ENCODE results near the gene INPP5A. TPM values are rescaled to one million over a fixed set of nuclear protein-coding genes. Genes with fewer than 3 reads are reported as not detected.

INPP5A gene
- total RNA-seq, 1 experiment from 2014 or later, result 7.6 TPM

GRCh38 chr10:132612571-132613504 lies 75.3 kb downstream of the INPP5A start:
- DNase-seq, result no peak
- Histone ChIP-seq H3K36me3 (no peaks in the 10 kb centered on the region), H3K27me3 (no peaks in the 10 kb centered on the region), H3K9me3 (no peaks in the 10 kb centered on the region), H3K4me3 (no peak overlapping the region)

GRCh38 chr10:132613566-132614348 lies 76.2 kb downstream of the INPP5A start:
- Histone ChIP-seq H3K36me3 (no peaks in the 10 kb centered on the region), H3K4me3 (no peak overlapping the region), H3K27me3 (no peaks in the 10 kb centered on the region), H3K9me3 (no peaks in the 10 kb centered on the region)
- no peak for DNase-seq

- DNase-seq, result no peak
- Histone ChIP-seq H3K36me3 (no peaks in the 10 kb centered on the region), H3K4me3 (no peak overlapping the region)
Measured at GRCh38 chr10:132614431-132615340, 77.1 kb downstream of the INPP5A start.

GRCh38 chr10:132615341-132616169 lies 78.0 kb downstream of the INPP5A start:
- H3K4me3 ChIP-seq, result no peak overlapping the region
- H3K36me3 ChIP-seq, result no peaks in the 10 kb centered on the region
- peaks cover 2% of the 10 kb centered on the region; the same call in 1 of the 2 replicates for H3K9me3 ChIP-seq
- no peak for DNase-seq
- no peaks in the 10 kb centered on the region for H3K27me3 ChIP-seq

More at GRCh38 chr10:132614431-132615340, 77.1 kb downstream of the INPP5A start:
- Histone ChIP-seq H3K9me3 (no peaks in the 10 kb centered on the region), H3K27me3 (no peaks in the 10 kb centered on the region)

- H3K27me3 ChIP-seq, result no peaks in the 10 kb centered on the region
- H3K36me3 ChIP-seq, result no peaks in the 10 kb centered on the region
- DNase-seq, result no peak
- peaks cover 5% of the 10 kb centered on the region for H3K9me3 ChIP-seq
- H3K4me3 ChIP-seq, result no peak overlapping the region
Measured at GRCh38 chr10:132616170-132616995, 78.8 kb downstream of the INPP5A start.

- DNase-seq, result no peak
Measured at GRCh38 chr10:132616996-132617736, 79.6 kb downstream of the INPP5A start.

GRCh38 chr10:132617737-132618052 lies 80.1 kb downstream of the INPP5A start:
- Histone ChIP-seq H3K4me3 (no peak overlapping the region), H3K36me3 (no peaks in the 10 kb centered on the region)
- DNase-seq, result no peak

More at GRCh38 chr10:132616996-132617736, 79.6 kb downstream of the INPP5A start:
- H3K9me3 ChIP-seq, result peaks cover 5% of the 10 kb centered on the region
- H3K4me3 ChIP-seq, result no peak overlapping the region
- H3K27me3 ChIP-seq, result no peaks in the 10 kb centered on the region
- H3K36me3 ChIP-seq, result no peaks in the 10 kb centered on the region

GRCh38 chr10:132618158-132618919 lies 80.8 kb downstream of the INPP5A start:
- no peak for DNase-seq
- Histone ChIP-seq H3K36me3 (no peaks in the 10 kb centered on the region), H3K9me3 (peaks cover 5% of the 10 kb centered on the region), H3K4me3 (no peak overlapping the region), H3K27me3 (no peaks in the 10 kb centered on the region)

More at GRCh38 chr10:132617737-132618052, 80.1 kb downstream of the INPP5A start:
- H3K9me3 ChIP-seq, result peaks cover 5% of the 10 kb centered on the region
- no peaks in the 10 kb centered on the region for H3K27me3 ChIP-seq

GRCh38 chr10:132619927-132620326 lies 82.3 kb downstream of the INPP5A start:
- Histone ChIP-seq H3K36me3 (no peaks in the 10 kb centered on the region), H3K4me3 (no peak overlapping the region), H3K27me3 (no peaks in the 10 kb centered on the region), H3K9me3 (peaks cover 5% of the 10 kb centered on the region)
- DNase-seq, result no peak

- Histone ChIP-seq H3K4me3 (no peak overlapping the region), H3K9me3 (peaks cover 5% of the 10 kb centered on the region), H3K36me3 (no peaks in the 10 kb centered on the region), H3K27me3 (no peaks in the 10 kb centered on the region)
- no peak for DNase-seq
Measured at GRCh38 chr10:132624061-132624846, 86.7 kb downstream of the INPP5A start.

- Histone ChIP-seq H3K36me3 (no peaks in the 10 kb centered on the region), H3K9me3 (peaks cover 5% of the 10 kb centered on the region), H3K27me3 (no peaks in the 10 kb centered on the region), H3K4me3 (no peak overlapping the region)
- DNase-seq, result no peak
Measured at GRCh38 chr10:132624847-132625471, 87.4 kb downstream of the INPP5A start.

- H3K9me3 ChIP-seq, result no peaks in the 10 kb centered on the region
- no peak for DNase-seq
- H3K4me3 ChIP-seq, result no peak overlapping the region
- H3K27me3 ChIP-seq, result no peaks in the 10 kb centered on the region
- H3K36me3 ChIP-seq, result no peaks in the 10 kb centered on the region
Measured at GRCh38 chr10:132626019-132626760, 88.6 kb downstream of the INPP5A start.
